Medulla oblongata (tissue), 1 donor: ENCODE results near the gene MTERF1.
"Not testable (repeated sequence)": the region's sequence is repeated elsewhere in the genome, so short reads cannot be mapped to it uniquely, and the experiment has no call there.

Experiments
- DNase-seq: peaks from one replicate; pipeline ENCODE4 v3.0.0-alpha.2; 2015; ENCODE audit errors: extremely low spot score

MTERF1 gene

GRCh38 chr7:91887336-91888213 lies 7.1 kb upstream of the MTERF1 start:
- DNase-seq: not testable (repeated sequence)

DNA sequence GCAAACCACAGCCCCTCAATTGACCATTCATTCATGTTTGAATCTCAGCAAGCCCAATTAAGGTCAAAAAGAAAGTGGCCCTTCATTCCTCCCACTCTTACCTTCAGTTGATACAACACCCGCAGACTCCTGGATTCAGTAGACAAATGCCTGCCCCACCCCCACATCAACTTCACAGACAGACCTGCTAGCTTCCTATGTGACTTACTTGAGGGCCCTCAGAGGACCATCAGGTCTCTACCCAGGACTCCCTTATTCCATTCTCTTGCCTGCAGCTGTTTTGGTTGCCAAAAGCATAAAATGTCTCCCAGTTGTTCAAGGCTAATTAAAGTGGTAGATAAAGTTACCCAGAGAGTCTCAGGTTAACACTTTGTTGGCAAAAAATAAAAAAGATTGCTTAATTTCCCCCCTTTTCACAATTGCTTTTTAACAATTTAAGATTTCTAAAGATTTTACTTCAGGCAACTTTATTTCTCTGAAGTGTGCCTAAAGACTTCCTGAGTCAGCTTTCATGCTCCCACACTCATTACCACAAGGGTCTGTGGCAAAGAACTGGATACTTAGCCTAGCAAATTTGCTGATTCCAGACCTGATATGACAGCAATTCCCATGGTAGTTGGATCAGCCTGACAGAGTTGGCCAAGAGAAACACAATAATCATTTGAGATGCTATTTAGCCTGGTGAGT lies 3.3 kb upstream of the MTERF1 start:
- DNase-seq: no peak

DNA sequence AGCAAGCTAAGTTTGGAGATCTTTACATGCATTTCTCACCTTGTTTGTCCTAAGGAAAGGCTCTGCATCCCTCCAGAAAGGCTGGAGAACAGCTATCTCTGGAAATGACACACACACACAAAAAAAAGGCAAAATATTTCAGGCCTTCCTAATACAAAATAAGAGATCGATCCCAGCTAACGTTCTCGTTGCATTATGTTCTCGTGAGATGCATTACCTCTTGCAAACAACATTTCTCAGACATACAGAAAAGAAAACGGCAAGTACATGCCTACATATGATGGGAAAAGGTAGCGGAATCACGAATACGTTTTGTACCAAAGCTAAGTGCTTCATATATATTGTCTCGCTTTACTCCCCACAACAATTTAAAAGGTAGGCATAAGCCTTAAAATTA lies 488 bp downstream of the MTERF1 start:
- DNase-seq: no peak

- peak; percentile 45 for DNase-seq
These were observed 3.9 kb downstream of the MTERF1 start for GRCh38 chr7:91876391-91877133.

- DNase-seq: no peak
These were observed 4.7 kb downstream of the MTERF1 start for GRCh38 chr7:91875851-91876250.

DNA sequence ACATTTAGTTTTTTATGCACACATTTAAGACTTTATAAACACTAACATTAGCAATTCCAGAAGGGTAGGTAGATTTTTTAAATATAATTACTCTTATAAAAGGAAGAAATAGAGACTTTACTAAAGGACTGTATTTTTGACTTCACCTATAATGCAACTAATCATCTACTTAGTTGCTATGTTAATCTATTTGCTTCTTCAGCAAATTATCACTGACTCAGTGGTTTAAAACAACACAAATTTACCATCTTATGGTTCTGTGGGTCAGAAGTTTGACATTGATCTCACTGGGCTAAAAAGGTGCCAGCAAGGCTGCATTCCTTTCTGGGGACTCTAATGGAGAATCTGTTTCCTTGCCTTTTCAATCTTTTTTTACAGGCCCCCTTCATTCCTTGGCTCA lies 7.6 kb downstream of the MTERF1 start:
- DNase-seq: no peak

GRCh38 chr7:91872069-91872468 lies 8.4 kb downstream of the MTERF1 start:
- DNase-seq: no peak

DNA sequence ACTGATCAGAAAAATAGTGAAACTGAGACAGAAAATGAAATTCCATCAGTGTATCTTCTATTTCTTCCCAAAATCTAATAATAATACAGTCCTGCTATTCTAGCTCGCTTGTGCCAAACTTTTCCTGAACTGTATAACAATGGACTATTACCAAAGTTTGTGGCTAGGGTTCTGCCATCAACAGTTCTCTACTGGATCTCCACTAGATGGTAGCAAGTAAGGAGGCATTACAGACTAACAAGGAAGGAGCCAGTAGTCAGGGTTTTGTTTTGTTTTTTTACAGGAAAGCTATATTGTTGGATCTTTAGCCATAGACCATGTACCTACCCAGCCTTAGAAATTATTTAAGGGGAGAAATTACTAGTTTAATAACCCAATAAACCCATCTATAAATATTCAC lies 10.8 kb downstream of the MTERF1 start:
- no peak for DNase-seq

GRCh38 chr7:91866599-91867148 lies 13.8 kb downstream of the MTERF1 start:
- no peak for DNase-seq

DNA sequence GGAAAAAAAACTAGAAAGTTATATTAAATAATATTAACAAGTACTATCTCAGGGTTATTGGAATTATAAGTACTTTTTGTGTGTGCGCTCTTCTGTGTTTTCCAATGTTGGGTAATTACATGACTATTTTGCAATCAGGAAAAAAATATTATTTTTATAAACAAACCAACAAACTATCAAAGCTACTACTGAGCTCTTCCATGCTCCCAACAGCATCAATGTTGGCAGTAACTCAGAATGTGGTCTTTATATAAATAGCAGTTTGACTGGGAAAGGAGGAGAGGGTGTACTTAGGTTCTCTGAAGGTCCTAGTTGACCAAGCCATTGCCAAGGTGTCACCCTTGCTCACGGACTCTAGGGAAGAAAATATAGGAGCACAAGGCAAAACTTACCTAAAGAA lies 15.0 kb downstream of the MTERF1 start:
- no peak for DNase-seq

DNA sequence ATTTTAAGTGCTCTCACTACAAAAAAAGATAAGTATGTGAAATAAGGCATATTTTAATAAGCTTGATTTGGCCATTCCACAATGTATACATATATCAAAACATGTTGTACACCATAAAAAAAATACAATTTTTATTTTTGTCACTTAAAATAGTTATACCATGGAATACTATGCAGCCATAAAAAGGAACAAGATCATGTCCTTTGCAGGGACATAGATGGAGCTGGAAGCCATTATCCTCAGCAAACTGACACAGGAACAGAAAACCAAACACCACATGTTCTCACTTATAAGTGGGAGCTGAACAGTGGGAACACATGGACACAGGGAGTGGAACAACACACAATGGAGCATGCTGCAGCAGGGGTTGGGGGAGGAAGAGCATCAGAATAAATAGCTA lies 15.9 kb downstream of the MTERF1 start:
- DNase-seq: not testable (repeated sequence)

DNA sequence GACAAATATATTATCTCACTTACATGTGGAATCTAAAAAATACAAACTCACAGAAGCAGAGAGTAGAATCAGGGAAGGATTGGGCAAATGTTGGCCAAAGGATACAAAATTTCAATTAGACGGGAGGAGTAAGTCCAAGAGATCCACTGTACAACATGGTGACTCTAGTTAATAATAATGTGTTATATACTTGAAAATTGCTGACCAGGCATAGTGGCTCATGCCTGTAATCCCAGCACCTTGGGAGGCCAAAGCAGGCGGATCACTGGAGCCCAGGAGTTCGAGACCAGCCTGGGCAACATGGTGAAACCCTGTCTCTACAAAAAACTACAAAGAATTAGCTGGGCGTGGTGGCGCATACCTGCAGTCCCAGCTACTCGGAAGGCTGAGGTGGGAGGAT lies 16.4 kb downstream of the MTERF1 start:
- DNase-seq: no peak

GRCh38 chr7:91852263-91852741 lies 28.2 kb downstream of the MTERF1 start:
- no peak for DNase-seq

DNA sequence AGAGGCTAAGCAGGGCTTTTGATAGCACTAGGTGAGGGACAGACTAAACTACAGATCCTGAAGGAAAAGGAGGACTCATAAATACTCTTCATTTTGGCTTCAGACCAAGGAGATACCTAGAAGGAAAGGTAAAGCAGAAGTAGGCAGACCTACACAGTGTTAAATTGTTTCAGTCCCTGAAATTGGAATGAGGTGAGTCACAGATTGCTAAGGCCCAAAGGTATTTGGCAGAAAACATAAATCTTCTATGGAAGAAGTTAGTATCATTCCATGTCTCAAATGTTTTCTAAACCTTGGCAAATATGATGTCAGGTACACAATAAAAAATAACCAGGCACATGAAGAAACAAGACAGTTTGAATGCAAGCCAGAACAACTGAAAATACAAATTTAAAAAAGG lies 30.0 kb downstream of the MTERF1 start:
- no peak for DNase-seq

- DNase-seq: peak; percentile 7
These were observed 32.5 kb downstream of the MTERF1 start for GRCh38 chr7:91847876-91848588.

DNA sequence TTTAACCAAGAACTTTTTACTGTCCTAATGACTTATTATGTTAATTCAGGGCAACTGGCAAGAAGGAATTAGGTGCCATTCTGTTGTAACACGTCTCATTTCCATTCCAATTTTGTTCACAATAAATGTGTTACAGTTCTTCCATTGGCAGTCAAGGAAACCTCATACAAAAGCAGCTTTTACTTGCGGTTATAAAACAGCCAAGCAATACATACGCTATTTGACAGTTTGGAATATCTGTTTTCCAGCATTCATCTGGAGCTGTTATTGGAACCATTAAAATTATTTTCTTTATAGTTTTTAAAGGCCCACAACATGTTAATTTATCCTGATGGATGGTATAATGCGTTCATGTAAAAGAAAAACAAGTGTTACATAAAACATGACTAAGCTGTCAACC lies 33.3 kb downstream of the MTERF1 start:
- DNase-seq: peak; percentile 19

DNA sequence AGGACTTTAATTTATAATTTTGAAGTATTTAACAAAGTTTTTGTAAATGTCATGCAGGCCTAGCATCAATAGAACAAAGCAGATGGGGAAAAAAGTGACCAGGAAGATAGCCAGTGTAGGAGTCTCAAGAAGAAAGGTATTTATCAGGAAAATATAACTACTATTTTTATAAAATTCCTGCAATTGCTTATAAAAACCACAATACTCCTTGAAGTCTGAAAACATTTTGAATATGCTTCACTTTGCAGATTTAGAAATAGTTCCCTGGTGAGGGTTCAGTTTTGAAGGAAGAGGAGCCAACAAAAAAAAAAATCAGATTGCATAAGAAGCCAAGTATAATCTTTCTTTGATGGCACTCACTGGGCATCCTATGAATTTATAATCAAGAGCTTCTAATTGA lies 34.1 kb downstream of the MTERF1 start:
- DNase-seq: no peak

DNA sequence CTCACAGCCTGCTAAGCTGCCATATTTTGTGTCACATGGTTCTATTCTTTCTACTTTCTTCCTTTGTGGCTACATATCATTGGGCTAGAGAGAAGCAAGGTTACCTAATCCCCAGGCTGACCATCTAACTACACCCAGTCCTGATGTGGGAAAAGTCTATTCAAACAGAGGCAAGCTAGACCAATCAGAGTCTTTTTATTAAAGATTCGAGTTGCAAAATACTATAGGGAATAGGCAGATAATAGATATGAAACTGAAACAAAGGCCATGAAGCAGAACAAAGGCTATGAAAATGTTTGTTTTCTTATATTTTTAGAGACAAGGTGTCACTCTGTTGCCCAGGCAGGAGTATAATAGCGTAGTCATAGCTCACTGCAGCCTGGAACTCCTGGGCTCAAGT lies 36.7 kb downstream of the MTERF1 start:
- no peak for DNase-seq

- no peak for DNase-seq
These were observed 42.1 kb downstream of the MTERF1 start for GRCh38 chr7:91838439-91838838.

GRCh38 chr7:91837397-91838070 lies 43.0 kb downstream of the MTERF1 start:
- DNase-seq: no peak

DNA sequence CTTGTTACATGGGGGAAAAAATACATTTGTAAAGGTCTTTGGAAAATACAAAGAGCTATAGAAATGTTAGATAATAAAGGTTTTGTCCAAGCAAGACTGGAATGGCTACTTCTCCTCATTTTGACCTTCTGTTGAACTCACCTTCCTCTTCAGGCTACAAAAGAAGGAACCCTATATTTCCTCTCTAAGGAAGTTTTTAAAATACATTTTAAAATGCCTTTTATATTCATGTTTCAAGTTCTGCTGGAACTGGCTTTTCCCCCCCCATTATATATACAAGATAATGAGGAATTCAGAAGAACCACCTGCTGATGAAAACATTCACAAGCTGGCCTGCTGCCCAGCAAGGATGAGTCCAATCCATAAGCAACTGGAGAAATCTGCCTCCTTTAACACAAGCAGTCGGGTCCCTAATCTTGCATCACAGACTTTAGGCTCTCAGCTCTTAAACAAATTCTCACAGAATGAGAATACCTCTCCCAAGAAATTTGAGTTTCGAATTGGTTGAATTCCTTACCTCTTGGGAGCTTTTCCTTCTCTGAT lies 44.6 kb downstream of the MTERF1 start:
- no peak for DNase-seq
